ENCODE results near the gene SESN1.

DNA sequence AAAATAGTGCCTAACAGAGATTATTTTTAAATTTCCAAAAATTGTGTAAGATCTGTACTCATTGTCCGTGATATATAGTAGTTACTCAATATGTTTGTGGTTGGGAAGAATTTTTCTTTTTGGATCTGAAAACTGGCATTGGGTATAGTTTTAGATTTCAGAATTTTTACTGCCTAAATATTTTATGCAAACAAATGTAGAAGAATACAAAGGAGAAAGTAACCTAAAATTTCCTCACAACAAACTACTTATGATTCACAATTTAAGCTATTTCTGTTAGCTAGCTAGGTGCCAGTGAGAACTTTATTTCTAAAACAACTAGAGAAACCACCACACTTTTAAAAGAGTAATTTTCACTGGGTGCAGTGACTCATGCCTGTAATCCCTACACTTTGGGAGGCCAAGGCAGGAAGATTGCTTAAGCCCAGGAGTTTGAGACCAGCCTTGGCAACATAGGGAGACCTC lies 38.8 kb downstream of the SESN1 start:
- TF ChIP-seq TAF1 (IDR thresholded peaks at IDR 0.05; ENCODE audit: low read depth, low read length): no peak
- TF ChIP-seq POLR2A (IDR thresholded peaks at IDR 0.05; ENCODE audit: low read depth, low read length): no peak
- no peak for TF ChIP-seq SPI1 (IDR thresholded peaks at IDR 0.05; ENCODE audit: low read depth, low read length)

Measured in GM12891 (cell line).